H9 (cell line): ENCODE results near the gene DHPS. TPM values are rescaled to one million over a fixed set of nuclear protein-coding genes. Genes with fewer than 3 reads are reported as not detected.

Experiments
- DNase-seq: peaks from one replicate; pipeline ENCODE4 v3.0.0-alpha.2; 2017
- H2AFZ ChIP-seq: one replicate; pipeline ENCODE4 v1.6.1; 2013; ENCODE audit warnings: mild to moderate bottlenecking, low read length, control low read depth, moderate library complexity
- H2AK5ac ChIP-seq: 2 replicates; pipeline ENCODE4 v1.6.1; 2013; ENCODE audit warnings: low read length, control low read depth, mixed read lengths; ENCODE audit not compliant: insufficient read length
- H2BK120ac ChIP-seq: one replicate; pipeline ENCODE4 v1.6.1; 2013; ENCODE audit warnings: low read depth, mild to moderate bottlenecking, low read length, control low read depth, inconsistent platforms; ENCODE audit not compliant: poor library complexity, severe bottlenecking
- H2BK12ac ChIP-seq: 2 replicates; pipeline ENCODE4 v1.6.1; 2013; ENCODE audit warnings: low read length, control low read depth, mixed read lengths, low read depth; ENCODE audit not compliant: insufficient read length
- H2BK15ac ChIP-seq: 2 replicates; pipeline ENCODE4 v1.6.1; 2013; ENCODE audit warnings: low read depth, low read length, control low read depth
- H2BK20ac ChIP-seq: one replicate; pipeline ENCODE4 v1.6.1; 2013; ENCODE audit warnings: low read depth, mild to moderate bottlenecking, low read length, control low read depth, inconsistent platforms; ENCODE audit not compliant: poor library complexity, severe bottlenecking
- H2BK5ac ChIP-seq: 2 replicates; pipeline ENCODE4 v1.6.1; 2013; ENCODE audit warnings: low read length, control low read depth, mixed read lengths; ENCODE audit not compliant: insufficient read length
- H3K14ac ChIP-seq: 2 replicates; pipeline ENCODE4 v1.6.1; 2013; ENCODE audit warnings: low read length, control low read depth; ENCODE audit not compliant: insufficient read depth
- H3K18ac ChIP-seq: 2 replicates; pipeline ENCODE4 v1.6.1; 2013; ENCODE audit warnings: low read depth, mild to moderate bottlenecking, mixed read lengths, low read length, control low read depth; ENCODE audit not compliant: insufficient read length
- H3K23ac ChIP-seq: 2 replicates; pipeline ENCODE4 v1.6.1; 2013; ENCODE audit warnings: low read length, control low read depth, mixed read lengths, low read depth; ENCODE audit not compliant: insufficient read length
- H3K23me2 ChIP-seq: 2 replicates; pipeline ENCODE4 v1.6.1; 2013; ENCODE audit warnings: low read depth, mild to moderate bottlenecking, mixed read lengths, low read length, control low read depth; ENCODE audit not compliant: insufficient read length, poor library complexity, severe bottlenecking
- H3K27ac ChIP-seq: 2 replicates; pipeline ENCODE4 v1.5.1; 2013; ENCODE audit warnings: low read length, control low read depth, mixed read lengths, low read depth; ENCODE audit not compliant: insufficient read length
- H3K27me3 ChIP-seq: 2 replicates; pipeline ENCODE4 v1.6.1; 2013; ENCODE audit warnings: low read length, control low read depth, inconsistent platforms; ENCODE audit not compliant: insufficient read depth
- H3K4ac ChIP-seq: 2 replicates; pipeline ENCODE4 v1.6.1; 2013; ENCODE audit warnings: low read depth, mild to moderate bottlenecking, control low read depth, inconsistent platforms, low read length, moderate library complexity
- H3K4me1 ChIP-seq: 2 replicates; pipeline ENCODE4 v1.6.1; 2013; ENCODE audit warnings: low read length, control low read depth, inconsistent platforms; ENCODE audit not compliant: insufficient read depth
- H3K4me2 ChIP-seq: 2 replicates; pipeline ENCODE4 v1.6.1; 2013; ENCODE audit warnings: low read length, control low read depth, mixed read lengths; ENCODE audit not compliant: insufficient read length, insufficient read depth
- H3K56ac ChIP-seq: 2 replicates; pipeline ENCODE4 v1.6.1; 2013; ENCODE audit warnings: low read depth, mild to moderate bottlenecking, mixed read lengths, low read length, control low read depth; ENCODE audit not compliant: insufficient read length
- H3K79me1 ChIP-seq: 2 replicates; pipeline ENCODE4 v1.6.1; 2013; ENCODE audit warnings: low read depth, mild to moderate bottlenecking, moderate library complexity, low read length, control low read depth, inconsistent platforms; ENCODE audit not compliant: insufficient read depth, poor library complexity, severe bottlenecking
- H3K79me2 ChIP-seq: 2 replicates; pipeline ENCODE4 v1.6.1; 2013; ENCODE audit warnings: low read length, control low read depth, inconsistent platforms; ENCODE audit not compliant: insufficient read depth
- H3K9ac ChIP-seq: 2 replicates; pipeline ENCODE4 v1.6.1; 2013; ENCODE audit warnings: low read length, control low read depth, mixed read lengths; ENCODE audit not compliant: insufficient read length; ENCODE audit errors: extremely low read depth
- H3K9me3 ChIP-seq: one replicate; pipeline ENCODE4 v1.6.1; 2013; ENCODE audit warnings: low read depth, low read length, inconsistent platforms; ENCODE audit not compliant: control insufficient read depth
- H3T11ph ChIP-seq: one replicate; pipeline ENCODE4 v1.6.1; 2013; ENCODE audit warnings: mild to moderate bottlenecking, low read length, control low read depth, inconsistent platforms
- H4K20me1 ChIP-seq: one replicate; pipeline ENCODE4 v1.6.1; 2013; ENCODE audit not compliant: control insufficient read depth, insufficient read length, insufficient read depth
- H4K5ac ChIP-seq: 2 replicates; pipeline ENCODE4 v1.6.1; 2013; ENCODE audit warnings: low read depth, mild to moderate bottlenecking, mixed read lengths, low read length, control low read depth; ENCODE audit not compliant: insufficient read length
- H4K8ac ChIP-seq: replicated peaks from 2 replicates; pipeline ENCODE4 v1.6.1; 2013; ENCODE audit warnings: low read length, control low read depth, mixed read lengths, low read depth; ENCODE audit not compliant: insufficient read length
- H4K91ac ChIP-seq: 2 replicates; pipeline ENCODE4 v1.6.1; 2013; ENCODE audit warnings: low read depth, mild to moderate bottlenecking, moderate library complexity, mixed read lengths, low read length, control low read depth; ENCODE audit not compliant: insufficient read length
- H3K27ac Mint-ChIP-seq, 3 experiments: 2 replicates in 2 of 3; 3 replicates in 1 of 3; pipeline ENCODE4 v1.8.0; 2020 to 2021; ENCODE audit warnings: mixed read lengths in 3 of 3, mild to moderate bottlenecking in 1 of 3, moderate library complexity in 1 of 3
- H3K27me3 Mint-ChIP-seq: 2 replicates; pipeline ENCODE4 v1.8.0; 2021; ENCODE audit warnings: low read depth, mild to moderate bottlenecking, moderate library complexity, mixed read lengths
- H3K36me3 Mint-ChIP-seq, 3 experiments: 2 replicates in 2 of 3; 3 replicates in 1 of 3; pipeline ENCODE4 v1.8.0; 2020 to 2021; ENCODE audit warnings: low read depth in 3 of 3, mixed read lengths in 3 of 3; ENCODE audit not compliant: insufficient read depth in 1 of 3
- H3K4me1 Mint-ChIP-seq, 2 experiments: 2 replicates each; pipeline ENCODE4 v1.8.0; 2020; ENCODE audit warnings: mixed read lengths in 2 of 2
- H3K4me3 Mint-ChIP-seq, 2 experiments: 2 replicates in 1 of 2; 3 replicates in 1 of 2; pipeline ENCODE4 v1.8.0; 2020 to 2021; ENCODE audit warnings: mild to moderate bottlenecking in 2 of 2, mixed read lengths in 2 of 2, moderate library complexity in 1 of 2
- H3K9me3 Mint-ChIP-seq, 2 experiments: 2 replicates in 1 of 2; 3 replicates in 1 of 2; pipeline ENCODE4 v1.8.0; 2020; ENCODE audit warnings: mild to moderate bottlenecking in 2 of 2, mixed read lengths in 2 of 2, moderate library complexity in 1 of 2
- CTCF ChIP-seq: fragments of 200-600 bp; sonication (generic); conservative IDR thresholded peaks from 3 replicates; pipeline ENCODE4 v1.8.0; 2021; ENCODE audit warnings: antibody characterized with exemption, mild to moderate bottlenecking
- WGBS: extraction: QIAGEN DNeasy Blood & Tissue Kit; methylation state at CpG from one replicate; pipeline ENCODE4 v1.1.7; 2013; ENCODE audit warnings: missing lambda C conversion rate, low lambda C conversion rate, mixed read lengths; ENCODE audit not compliant: insufficient read length; ENCODE audit errors: extremely low coverage; 5-methylcytosine and 5-hydroxymethylcytosine counted together
- total RNA-seq: library from RNA; stranded (reverse); gene quantifications from 2 replicates; pipeline ENCODE4 v1.2.1, GENCODE V29; 2021

The DHPS gene
- total RNA-seq, 1 experiment from 2014 or later: 94.9 TPM

GRCh38 chr19:12692960-12693359 lies 11.3 kb upstream of the DHPS start:
- Histone ChIP-seq H3K27ac (no peak overlapping the region), H4K5ac (no peak overlapping the region), H3T11ph (no peak overlapping the region), H3K18ac (no peak overlapping the region), H2BK5ac (no peak overlapping the region), H3K27me3 (no peaks in the 10 kb centered on the region), H3K79me1 (no peaks in the 10 kb centered on the region), H3K4ac (no peak overlapping the region), H2AFZ (no peak overlapping the region), H2BK120ac (no peak overlapping the region), H4K91ac (no peak overlapping the region), H2BK12ac (no peak overlapping the region), H3K14ac (no peak overlapping the region), H3K56ac (no peak overlapping the region), H3K9me3 (no peaks in the 10 kb centered on the region), H2AK5ac (no peak overlapping the region), H3K4me2 (no peak overlapping the region), H3K23ac (no peak overlapping the region), H2BK20ac (no peak overlapping the region), H3K79me2 (no peaks in the 10 kb centered on the region), H3K4me1 (0 out of 2 replicates have a peak, but pooled peaks cover 2% of the 10 kb centered on the region), H4K20me1 (peaks cover 3% of the 10 kb centered on the region), H3K23me2 (peaks cover 4% of the 10 kb centered on the region), H4K8ac (no peak overlapping the region), H3K9ac (no peak overlapping the region), H2BK15ac (no peak overlapping the region)
- H3K9me3 Mint-ChIP-seq: no peaks in the 10 kb centered on the region
- no CpG with 5 or more reads among the region's 5 CpGs for WGBS
- H3K4me1 Mint-ChIP-seq: 0 out of 4 replicates have a peak, but pooled peaks cover 0 to 2% of the 10 kb centered on the region in 2 experiments
- DNase-seq: no peak
- H3K36me3 Mint-ChIP-seq: peaks cover 0 to 3% (median 0%) of the 10 kb centered on the region in 3 experiments; a peak in 3 of 7 replicates
- peak overlapping the region in 1 of 3 experiments; percentile 18; a peak in 1 of 7 replicates for H3K27ac Mint-ChIP-seq
- H3K4me3 Mint-ChIP-seq: no peak overlapping the region
- no peak for TF ChIP-seq CTCF
- no peaks in the 10 kb centered on the region; the same call in 1 of the 2 replicates for H3K27me3 Mint-ChIP-seq
